C1 segment of cervical spinal cord (tissue), 14 donors: ENCODE results near the gene ABI3BP.
A peak's percentile ranks its signal among the peaks of the same experiment; 100 is the strongest.
"Not testable (repeated sequence)": the region's sequence is repeated elsewhere in the genome, so short reads cannot be mapped to it uniquely, and the experiment has no call there.

ENCODE experiments used
- DNase-seq, 14 donors: peaks; one replicate each; lab custom pipeline; 2025; lab: John Stamatoyannopoulos, UW

The ABI3BP gene

GRCh38 chr3:100993309-100993708, at the start of gene ABI3BP:
Gene ABI3BP, minus strand, starts transcription at chr3:100993421. Its CDS starts 37 bp downstream, at chr3:100993384.
- DNase-seq: peak in 1 of 14 donors; percentile 22

GRCh38 chr3:101039285-101039684, 46.1 kb upstream of the ABI3BP start:
- no peak for DNase-seq

GRCh38 chr3:101038880-101039279, 45.7 kb upstream of the ABI3BP start:
- no peak for DNase-seq

- DNase-seq: no peak
Measured at GRCh38 chr3:101038393-101038792, 45.2 kb upstream of the ABI3BP start.

GRCh38 chr3:101037613-101038012, 44.4 kb upstream of the ABI3BP start:
- no peak for DNase-seq

- DNase-seq: no peak
Measured at GRCh38 chr3:101036676-101037075, 43.5 kb upstream of the ABI3BP start.

GRCh38 chr3:101036213-101036618, 43.0 kb upstream of the ABI3BP start:
- DNase-seq: no peak

- DNase-seq: no peak
Measured at GRCh38 chr3:101027286-101027685, 34.1 kb upstream of the ABI3BP start.

- no peak for DNase-seq
Measured at GRCh38 chr3:101026881-101027280, 33.7 kb upstream of the ABI3BP start.

- no peak for DNase-seq
Measured at GRCh38 chr3:101026244-101026643, 33.0 kb upstream of the ABI3BP start.

GRCh38 chr3:101020351-101021015, 27.3 kb upstream of the ABI3BP start:
- no peak for DNase-seq

GRCh38 chr3:101017017-101017416, 23.8 kb upstream of the ABI3BP start:
- no peak for DNase-seq

GRCh38 chr3:101012312-101012711, 19.1 kb upstream of the ABI3BP start:
- not testable (repeated sequence) for DNase-seq

GRCh38 chr3:101011136-101011535, 17.9 kb upstream of the ABI3BP start:
- no peak for DNase-seq

GRCh38 chr3:101010296-101010695, 17.1 kb upstream of the ABI3BP start:
- DNase-seq: no peak

GRCh38 chr3:101009386-101009785, 16.2 kb upstream of the ABI3BP start:
- no peak for DNase-seq

- no peak for DNase-seq
Measured at GRCh38 chr3:100999160-100999559, 5.9 kb upstream of the ABI3BP start.

- no peak for DNase-seq
Measured at GRCh38 chr3:100994809-100995208, 1.6 kb upstream of the ABI3BP start.

GRCh38 chr3:100994187-100994586, 966 bp upstream of the ABI3BP start:
- DNase-seq: no peak

- peak in 1 of 14 donors; percentile 1 for DNase-seq
Measured at GRCh38 chr3:100992231-100993012, 799 bp downstream of the ABI3BP start.

GRCh38 chr3:100988080-100988479, 5.1 kb downstream of the ABI3BP start:
- no peak for DNase-seq

GRCh38 chr3:100984308-100984707, 8.9 kb downstream of the ABI3BP start:
- no peak for DNase-seq

GRCh38 chr3:100982710-100983109, 10.5 kb downstream of the ABI3BP start:
- DNase-seq: peak in 2 of 14 donors; percentile 29 to 31
